Parathyroid adenoma (tissue), 2 donors: ENCODE measurements around the gene NTPCR.

Source experiments
- H2AFZ ChIP-seq: fragments of 300-600 bp; sonication (generic); one replicate; pipeline ENCODE4 v1.7.0; 2017; ENCODE audit warnings: antibody characterized with exemption, mild to moderate bottlenecking
- H3K27ac ChIP-seq: fragments of 300-600 bp; sonication (generic); one replicate; pipeline ENCODE4 v1.7.0; 2017
- H3K27me3 ChIP-seq: fragments of 300-600 bp; sonication (generic); one replicate; pipeline ENCODE4 v1.7.0; 2017; ENCODE audit warnings: low read length; ENCODE audit not compliant: control insufficient read depth, insufficient read depth
- H3K36me3 ChIP-seq: fragments of 300-600 bp; sonication (generic); one replicate; pipeline ENCODE4 v1.7.0; 2017; ENCODE audit warnings: low read length; ENCODE audit not compliant: control insufficient read depth, insufficient read depth
- H3K4me1 ChIP-seq: fragments of 300-600 bp; sonication (generic); one replicate; pipeline ENCODE4 v1.7.0; 2017; ENCODE audit warnings: control low read depth
- H3K4me2 ChIP-seq: fragments of 300-600 bp; sonication (generic); one replicate; pipeline ENCODE4 v1.7.0; 2017; ENCODE audit warnings: low read length
- H3K4me3 ChIP-seq: fragments of 300-600 bp; sonication (generic); one replicate; pipeline ENCODE4 v1.7.0; 2017; ENCODE audit warnings: low read depth, low read length
- H3K79me2 ChIP-seq: fragments of 300-600 bp; sonication (generic); one replicate; pipeline ENCODE4 v1.7.0; 2017; ENCODE audit warnings: control low read depth
- H3K9ac ChIP-seq: fragments of 300-600 bp; sonication (generic); one replicate; pipeline ENCODE4 v1.7.0; 2017; ENCODE audit warnings: mild to moderate bottlenecking
- H3K9me3 ChIP-seq: fragments of 300-600 bp; sonication (generic); one replicate; pipeline ENCODE4 v1.7.0; 2017; ENCODE audit warnings: low read length; ENCODE audit not compliant: control insufficient read depth
- CTCF ChIP-seq: fragments of 300-600 bp; sonication (generic); IDR thresholded peaks from one replicate; pipeline ENCODE4 v1.7.0; 2017; ENCODE audit warnings: antibody characterized with exemption, mild to moderate bottlenecking
- donor health status: primary hyperparathyroidism.

NTPCR gene

GRCh38 chr1:232950197-232951176 lies at the start of gene NTPCR:
NTPCR (plus strand) TSS chr1:232950611; CDS start chr1:232950711, 100 bp downstream.
- peak within 1 kb of the TSS; percentile 94 for H2AFZ ChIP-seq
- H3K4me1 ChIP-seq, result peaks cover 9% of the 10 kb centered on the region
- H3K27me3 ChIP-seq, result no peaks in the 10 kb centered on the region
- H3K79me2 ChIP-seq, result no peaks in the 10 kb centered on the region
- peak within 1 kb of the TSS; percentile 23 for H3K9ac ChIP-seq
- no peak for TF ChIP-seq CTCF
- no peaks in the 10 kb centered on the region for H3K9me3 ChIP-seq
- no peaks in the 10 kb centered on the region for H3K36me3 ChIP-seq
- peak within 1 kb of the TSS; percentile 69 for H3K4me2 ChIP-seq
- peak within 1 kb of the TSS; percentile 63 for H3K27ac ChIP-seq
- H3K4me3 ChIP-seq, result peak within 1 kb of the TSS; percentile 88

DNA sequence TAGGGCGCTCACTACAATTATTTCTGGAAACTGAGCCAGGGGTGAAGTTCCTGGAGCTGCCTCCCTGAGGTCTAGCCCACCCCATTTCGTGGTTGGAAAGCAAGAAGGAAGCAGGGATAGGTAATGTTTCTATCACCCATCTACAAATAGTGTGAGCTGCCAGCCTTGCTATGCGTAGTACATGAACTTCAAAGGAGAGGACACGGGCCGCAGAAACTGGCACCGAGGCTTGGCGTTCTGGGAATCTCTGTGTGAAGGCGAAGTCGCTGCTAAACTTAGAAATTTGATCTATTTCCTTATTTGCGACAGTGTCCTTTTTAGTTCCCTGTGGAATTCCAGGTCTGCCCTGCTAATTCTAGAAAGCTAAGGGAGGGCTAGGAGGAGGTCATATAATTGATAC lies 49.6 kb upstream of the NTPCR start:
- H3K79me2 ChIP-seq, result no peaks in the 10 kb centered on the region
- H3K27me3 ChIP-seq, result no peaks in the 10 kb centered on the region
- H3K9ac ChIP-seq, result no peak overlapping the region
- TF ChIP-seq CTCF, result no peak
- no peak overlapping the region for H3K27ac ChIP-seq
- no peak overlapping the region for H3K4me3 ChIP-seq
- no peaks in the 10 kb centered on the region for H3K4me1 ChIP-seq
- H2AFZ ChIP-seq, result no peak overlapping the region
- H3K9me3 ChIP-seq, result no peaks in the 10 kb centered on the region
- peak overlapping the region; percentile 34 for H3K4me2 ChIP-seq
- no peaks in the 10 kb centered on the region for H3K36me3 ChIP-seq

- peak overlapping the region; percentile 34 for H3K4me2 ChIP-seq
- H3K36me3 ChIP-seq, result no peaks in the 10 kb centered on the region
- no peaks in the 10 kb centered on the region for H3K27me3 ChIP-seq
- H3K9ac ChIP-seq, result no peak overlapping the region
- no peak overlapping the region for H3K4me3 ChIP-seq
- H3K79me2 ChIP-seq, result no peaks in the 10 kb centered on the region
- H2AFZ ChIP-seq, result no peak overlapping the region
- no peaks in the 10 kb centered on the region for H3K4me1 ChIP-seq
- no peak for TF ChIP-seq CTCF
- H3K27ac ChIP-seq, result no peak overlapping the region
- no peaks in the 10 kb centered on the region for H3K9me3 ChIP-seq
Observed at GRCh38 chr1:232901255-232901654, 49.2 kb upstream of the NTPCR start.

DNA sequence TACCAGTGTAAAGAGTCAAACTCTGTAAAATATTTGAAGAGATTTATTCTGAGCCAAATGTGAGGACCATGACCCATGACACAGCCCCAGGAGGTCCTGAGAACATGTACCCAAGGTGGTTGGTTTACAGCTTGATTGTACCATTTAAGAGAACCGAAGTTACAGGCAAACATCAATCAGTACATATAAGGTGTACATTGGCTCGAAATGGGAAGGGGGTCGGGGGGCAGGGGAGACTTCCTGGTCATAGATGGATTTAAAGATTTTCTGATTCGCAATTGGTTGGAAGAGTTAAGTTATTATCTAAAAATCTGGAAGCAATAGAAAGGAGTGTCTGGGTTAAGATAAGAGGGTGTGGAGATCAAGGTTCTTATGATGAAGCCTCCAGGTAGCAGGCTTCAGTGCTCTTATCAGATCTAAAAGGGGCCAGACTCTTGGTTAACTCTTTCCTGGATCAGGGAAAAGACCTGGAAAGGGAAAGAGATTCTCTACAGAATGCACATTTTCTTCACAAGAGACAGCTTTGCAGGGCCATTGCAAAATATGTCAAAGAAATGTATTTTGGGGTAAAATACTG lies 47.5 kb upstream of the NTPCR start:
- Histone ChIP-seq H3K4me3 (no peak overlapping the region), H2AFZ (no peak overlapping the region), H3K4me1 (no peaks in the 10 kb centered on the region), H3K27me3 (no peaks in the 10 kb centered on the region), H3K36me3 (no peaks in the 10 kb centered on the region), H3K79me2 (no peaks in the 10 kb centered on the region), H3K9ac (no peak overlapping the region), H3K4me2 (no peak overlapping the region), H3K27ac (no peak overlapping the region), H3K9me3 (no peaks in the 10 kb centered on the region)
- TF ChIP-seq CTCF, result no peak
